Activated naive CD8-positive, alpha-beta T cell treated with anti-CD3 and anti-CD28 coated beads for 36 hours (primary cell): Measurements from ENCODE around the gene PTCD3. TPM values are rescaled to one million over a fixed set of nuclear protein-coding genes. Genes with fewer than 3 reads are reported as not detected.
A peak's percentile ranks its signal among the peaks of the same experiment; 100 is the strongest.

Source experiments
- DNase-seq: peaks from one replicate; pipeline ENCODE4 v3.0.0; 2021
- H3K27ac Mint-ChIP-seq: one replicate; pipeline ENCODE4 v1.8.0; 2022; ENCODE audit warnings: mild to moderate bottlenecking, moderate library complexity, mixed read lengths
- H3K27me3 Mint-ChIP-seq: one replicate; pipeline ENCODE4 v1.8.0; 2022; ENCODE audit warnings: mild to moderate bottlenecking, mixed read lengths
- H3K36me3 Mint-ChIP-seq: one replicate; pipeline ENCODE4 v1.8.0; 2021; ENCODE audit warnings: mild to moderate bottlenecking, mixed read lengths
- H3K4me1 Mint-ChIP-seq: one replicate; pipeline ENCODE4 v1.8.0; 2021; ENCODE audit warnings: mixed read lengths
- H3K4me3 Mint-ChIP-seq: one replicate; pipeline ENCODE4 v1.8.0; 2022; ENCODE audit warnings: mild to moderate bottlenecking, moderate library complexity, mixed read lengths
- H3K9me3 Mint-ChIP-seq: one replicate; pipeline ENCODE4 v1.8.0; 2022; ENCODE audit warnings: mixed read lengths
- total RNA-seq, 2 experiments: library from RNA; stranded (reverse); gene quantifications; one replicate each; pipeline ENCODE4 v1.2.3, GENCODE V29; 2021

The PTCD3 gene
- total RNA-seq, 2 experiments from 2014 or later = 161 to 162 TPM

DNA sequence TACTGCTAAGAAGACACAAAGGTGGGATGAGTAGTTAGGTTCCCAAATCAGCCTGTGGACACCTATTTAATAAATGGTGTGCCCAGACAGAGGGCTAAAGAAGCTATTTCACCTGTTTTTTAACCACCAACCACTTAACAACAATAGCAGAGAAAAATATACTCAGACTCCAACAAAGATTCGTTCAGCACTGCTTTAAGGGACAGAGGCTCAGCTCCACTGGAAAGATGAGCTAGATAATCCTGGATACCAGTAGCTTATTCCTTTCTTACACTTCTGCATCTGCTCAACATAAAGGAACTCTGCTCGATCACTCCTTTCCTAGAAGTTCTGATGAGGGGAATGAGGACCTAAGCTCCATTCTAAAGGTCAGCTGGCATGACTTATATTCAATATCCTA lies 44.5 kb downstream of the PTCD3 start:
- Mint-ChIP-seq H3K27me3 (no peaks in the 10 kb centered on the region), H3K9me3 (no peaks in the 10 kb centered on the region), H3K36me3 (peaks cover 26% of the 10 kb centered on the region), H3K4me1 (peaks cover 8% of the 10 kb centered on the region), H3K4me3 (no peak overlapping the region), H3K27ac (no peak overlapping the region)
- DNase-seq = no peak

DNA sequence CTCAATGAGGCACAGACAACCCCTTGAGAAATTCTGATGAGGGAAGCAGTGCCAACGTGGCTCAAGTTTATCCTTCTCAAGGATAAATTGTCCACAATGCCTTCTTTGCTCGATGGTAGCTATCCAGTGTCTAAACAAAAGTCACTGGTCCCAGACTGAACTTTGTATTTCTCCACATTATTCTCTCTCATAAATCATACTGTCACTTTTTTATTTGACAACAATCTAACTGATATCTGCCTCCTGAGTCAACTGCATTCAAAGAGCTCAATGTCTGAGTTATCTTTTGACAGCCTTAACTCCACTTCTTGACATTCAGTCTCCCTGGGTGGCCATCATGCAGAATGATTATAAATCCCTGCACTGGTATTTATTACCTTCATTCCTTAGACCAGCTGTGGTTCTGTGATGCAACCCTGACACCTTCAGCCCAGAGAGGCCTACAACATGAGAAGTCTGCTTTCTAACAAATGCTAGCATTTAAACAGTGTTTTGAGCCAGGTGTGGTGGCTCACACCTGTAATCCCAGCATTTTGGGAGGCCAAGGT lies 51.0 kb downstream of the PTCD3 start:
- peaks cover 2% of the 10 kb centered on the region for H3K4me1 Mint-ChIP-seq
- H3K9me3 Mint-ChIP-seq = no peaks in the 10 kb centered on the region
- H3K27me3 Mint-ChIP-seq = no peaks in the 10 kb centered on the region
- peaks cover 21% of the 10 kb centered on the region for H3K36me3 Mint-ChIP-seq
- no peak for DNase-seq
- no peak overlapping the region for H3K27ac Mint-ChIP-seq
- no peak overlapping the region for H3K4me3 Mint-ChIP-seq

DNA sequence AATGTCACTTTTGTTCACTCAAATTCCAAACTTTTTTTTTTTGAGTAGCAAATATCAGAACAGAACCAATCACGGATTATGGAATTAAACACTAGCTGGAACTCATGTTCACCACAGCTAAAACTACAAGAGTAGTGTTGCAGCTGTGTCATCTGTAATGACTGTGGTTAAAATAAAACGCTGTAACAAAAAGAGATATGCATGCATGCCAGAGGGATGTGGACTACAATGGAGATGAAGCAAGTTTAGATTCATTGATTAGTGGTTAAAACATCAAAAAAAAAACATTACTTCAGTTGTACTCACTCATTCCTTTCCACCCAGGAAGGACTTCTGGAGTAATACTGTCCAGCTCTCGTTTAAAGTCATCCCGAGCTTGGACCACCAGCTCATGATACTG lies 52.3 kb downstream of the PTCD3 start:
- DNase-seq = no peak
- Mint-ChIP-seq H3K27ac (no peak overlapping the region), H3K9me3 (no peaks in the 10 kb centered on the region), H3K27me3 (no peaks in the 10 kb centered on the region), H3K36me3 (peaks cover 17% of the 10 kb centered on the region), H3K4me1 (no peaks in the 10 kb centered on the region), H3K4me3 (no peak overlapping the region)

- no peak for DNase-seq
- no peaks in the 10 kb centered on the region for H3K4me1 Mint-ChIP-seq
- no peak overlapping the region for H3K4me3 Mint-ChIP-seq
- no peaks in the 10 kb centered on the region for H3K27me3 Mint-ChIP-seq
- H3K36me3 Mint-ChIP-seq = peaks cover 16% of the 10 kb centered on the region
- no peaks in the 10 kb centered on the region for H3K9me3 Mint-ChIP-seq
- H3K27ac Mint-ChIP-seq = no peak overlapping the region
Measured at GRCh38 chr2:86160156-86160952, 54.3 kb downstream of the PTCD3 start.

DNA sequence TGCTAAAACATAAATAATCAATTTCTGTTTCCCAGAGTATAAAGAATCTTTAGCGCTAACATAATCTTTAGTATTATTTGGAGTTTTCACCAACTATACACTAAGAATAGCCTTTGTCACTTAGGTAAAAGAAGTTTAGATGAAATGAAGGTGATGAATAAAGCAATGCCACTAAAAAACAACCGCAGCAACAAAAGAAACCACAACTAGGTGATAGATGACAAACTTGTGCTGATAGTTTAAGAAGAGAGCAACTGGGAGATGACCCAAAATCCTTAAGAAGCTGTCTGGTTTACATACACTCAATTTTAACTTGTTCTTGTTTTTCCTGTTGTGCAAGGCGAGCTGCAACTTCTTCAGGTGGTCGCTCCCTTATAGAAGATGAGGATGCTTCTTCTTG lies 64.4 kb downstream of the PTCD3 start:
- H3K4me1 Mint-ChIP-seq = peaks cover 12% of the 10 kb centered on the region
- no peaks in the 10 kb centered on the region for H3K27me3 Mint-ChIP-seq
- H3K36me3 Mint-ChIP-seq = peaks cover 26% of the 10 kb centered on the region
- no peak overlapping the region for H3K27ac Mint-ChIP-seq
- DNase-seq = no peak
- H3K4me3 Mint-ChIP-seq = no peak overlapping the region
- H3K9me3 Mint-ChIP-seq = no peaks in the 10 kb centered on the region

GRCh38 chr2:86171295-86171694 lies 65.3 kb downstream of the PTCD3 start:
- peaks cover 18% of the 10 kb centered on the region for H3K4me1 Mint-ChIP-seq
- no peaks in the 10 kb centered on the region for H3K9me3 Mint-ChIP-seq
- H3K36me3 Mint-ChIP-seq = peaks cover 29% of the 10 kb centered on the region
- no peak overlapping the region for H3K27ac Mint-ChIP-seq
- no peak for DNase-seq
- H3K4me3 Mint-ChIP-seq = no peak overlapping the region
- H3K27me3 Mint-ChIP-seq = no peaks in the 10 kb centered on the region

DNA sequence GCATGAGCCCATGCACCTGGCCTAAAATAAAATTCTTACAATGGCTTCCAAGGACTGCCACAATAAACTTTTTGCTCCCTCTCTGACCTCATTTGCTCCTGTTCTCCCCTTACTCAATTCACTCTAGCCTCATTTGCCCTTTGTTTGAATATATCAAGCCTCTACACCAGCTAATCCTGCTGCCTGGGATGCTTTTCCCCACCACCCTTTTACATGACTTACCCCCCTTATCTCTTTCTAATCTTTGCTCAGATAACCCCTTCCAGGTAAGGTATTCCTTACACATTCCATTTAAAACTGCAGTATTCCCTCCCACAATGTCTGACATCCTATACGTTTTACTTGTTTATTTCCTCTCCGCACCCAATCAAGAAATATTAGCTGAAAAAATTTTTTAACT lies 66.6 kb downstream of the PTCD3 start:
- Mint-ChIP-seq H3K9me3 (no peaks in the 10 kb centered on the region), H3K36me3 (peaks cover 35% of the 10 kb centered on the region), H3K4me1 (peaks cover 21% of the 10 kb centered on the region), H3K4me3 (no peak overlapping the region), H3K27me3 (no peaks in the 10 kb centered on the region), H3K27ac (no peak overlapping the region)
- no peak for DNase-seq

GRCh38 chr2:86174445-86174844 lies 68.4 kb downstream of the PTCD3 start:
- no peak for DNase-seq
- Mint-ChIP-seq H3K4me1 (peaks cover 21% of the 10 kb centered on the region), H3K27me3 (no peaks in the 10 kb centered on the region), H3K9me3 (no peaks in the 10 kb centered on the region), H3K27ac (no peak overlapping the region), H3K4me3 (no peak overlapping the region), H3K36me3 (peaks cover 31% of the 10 kb centered on the region)

DNA sequence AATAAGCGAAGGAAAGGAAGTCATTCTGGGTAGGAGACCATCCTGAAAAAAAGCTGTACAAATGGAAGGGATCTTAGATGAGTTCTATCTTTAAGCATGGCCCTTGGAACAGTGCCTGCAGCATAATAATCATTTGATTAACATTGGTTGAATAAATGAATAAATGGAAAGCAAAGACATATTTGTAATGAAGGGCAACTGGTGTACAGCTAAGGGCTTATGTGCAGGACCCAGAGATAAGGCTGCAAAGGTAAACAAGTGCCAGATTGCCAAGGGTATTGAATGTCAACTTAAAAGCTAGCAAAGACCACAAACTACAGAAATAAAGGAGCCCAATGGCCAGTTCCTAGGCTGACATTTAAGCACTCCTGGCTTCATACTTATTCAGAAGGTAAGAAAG lies 69.8 kb downstream of the PTCD3 start:
- Mint-ChIP-seq H3K27me3 (no peaks in the 10 kb centered on the region), H3K36me3 (peaks cover 29% of the 10 kb centered on the region), H3K27ac (no peak overlapping the region), H3K4me1 (peaks cover 21% of the 10 kb centered on the region), H3K9me3 (no peaks in the 10 kb centered on the region), H3K4me3 (no peak overlapping the region)
- no peak for DNase-seq

DNA sequence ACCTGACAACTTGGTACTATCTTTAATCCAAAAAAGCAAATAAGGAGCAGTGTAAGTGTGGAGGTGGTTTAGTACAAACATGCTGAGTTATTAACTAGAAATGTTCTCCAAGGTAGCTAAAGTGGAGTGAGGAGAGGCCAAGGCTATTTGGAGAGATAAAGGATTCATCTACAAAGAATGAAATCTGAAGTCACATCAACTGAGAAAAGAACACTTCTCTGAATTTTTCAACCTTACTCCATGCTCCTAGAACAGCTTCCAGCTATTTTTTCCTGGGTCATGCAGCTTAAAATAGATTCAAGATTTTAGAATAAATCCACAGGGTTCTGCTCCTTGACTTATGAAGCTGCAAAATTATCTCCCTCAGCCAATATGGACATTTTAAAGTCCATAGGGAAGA lies 70.6 kb downstream of the PTCD3 start:
- Mint-ChIP-seq H3K4me1 (peaks cover 20% of the 10 kb centered on the region), H3K27me3 (no peaks in the 10 kb centered on the region), H3K27ac (no peak overlapping the region), H3K9me3 (no peaks in the 10 kb centered on the region), H3K4me3 (no peak overlapping the region), H3K36me3 (peaks cover 29% of the 10 kb centered on the region)
- DNase-seq = no peak

- H3K4me3 Mint-ChIP-seq = peak overlapping the region; percentile 6
- H3K4me1 Mint-ChIP-seq = peaks cover 50% of the 10 kb centered on the region
- peak overlapping the region; percentile 89 for H3K27ac Mint-ChIP-seq
- no peak for DNase-seq
- H3K9me3 Mint-ChIP-seq = no peaks in the 10 kb centered on the region
- H3K27me3 Mint-ChIP-seq = no peaks in the 10 kb centered on the region
- peaks cover 34% of the 10 kb centered on the region for H3K36me3 Mint-ChIP-seq
Measured at GRCh38 chr2:86185517-86186212, 79.6 kb downstream of the PTCD3 start.

DNA sequence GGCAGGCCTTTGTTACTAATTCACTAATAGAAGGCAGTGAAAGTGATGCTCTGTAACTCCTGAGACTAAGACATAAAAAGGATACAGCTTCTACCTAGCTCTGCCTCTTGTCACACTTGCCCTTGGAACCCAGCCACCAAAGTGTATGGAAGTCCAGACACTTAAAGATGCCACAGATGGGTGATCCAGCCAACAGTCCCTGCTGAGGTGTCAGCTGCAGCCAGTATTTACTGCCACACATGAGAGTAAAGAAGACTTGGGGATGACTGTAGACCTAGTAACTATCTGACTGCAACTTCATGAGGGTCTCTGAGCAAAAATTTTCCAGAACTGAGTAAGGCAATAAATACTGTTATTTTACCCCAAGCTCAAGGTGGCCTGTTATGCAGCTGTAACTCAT lies 80.4 kb downstream of the PTCD3 start:
- Mint-ChIP-seq H3K9me3 (no peaks in the 10 kb centered on the region), H3K27me3 (no peaks in the 10 kb centered on the region), H3K4me1 (peaks cover 50% of the 10 kb centered on the region), H3K4me3 (no peak overlapping the region), H3K27ac (peak overlapping the region; percentile 89), H3K36me3 (peaks cover 39% of the 10 kb centered on the region)
- DNase-seq = no peak

DNA sequence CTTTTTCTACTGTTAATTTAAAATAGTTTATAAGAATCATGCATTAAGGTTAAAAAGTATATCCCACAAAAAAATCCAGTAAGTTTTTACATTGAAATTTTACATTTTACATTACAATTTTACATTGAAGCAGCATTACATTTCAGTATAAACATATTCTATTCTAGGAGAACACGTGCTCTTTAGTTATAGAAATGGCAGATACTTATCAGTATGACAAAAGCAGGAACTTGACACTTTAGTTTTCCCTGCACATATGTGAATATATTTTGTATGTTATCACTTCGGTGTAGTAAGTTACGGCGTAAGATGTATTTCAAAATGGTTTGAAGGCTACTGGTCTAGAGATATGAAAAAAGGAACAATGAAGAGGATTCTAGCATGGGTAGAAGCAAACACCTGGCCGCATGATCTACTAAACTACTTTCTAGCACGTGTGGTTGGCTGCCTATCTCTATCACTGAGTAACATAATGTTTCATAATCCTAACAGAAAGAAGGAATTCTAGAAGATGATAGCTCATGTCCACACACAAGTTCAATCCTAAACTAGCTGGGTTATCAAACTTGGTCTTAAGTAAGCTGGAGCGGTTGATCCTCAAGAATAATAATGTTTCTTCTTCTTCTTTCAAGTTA lies 83.9 kb downstream of the PTCD3 start:
- Mint-ChIP-seq H3K9me3 (no peaks in the 10 kb centered on the region), H3K27ac (no peak overlapping the region), H3K4me3 (no peak overlapping the region), H3K36me3 (peaks cover 44% of the 10 kb centered on the region), H3K27me3 (no peaks in the 10 kb centered on the region), H3K4me1 (peaks cover 59% of the 10 kb centered on the region)
- no peak for DNase-seq
